Measurements from ENCODE around the gene ARAP2. TPM values are rescaled to one million over a fixed set of nuclear protein-coding genes. Genes with fewer than 3 reads are reported as not detected.

ARAP2 gene
- polyA plus RNA-seq, 4 donors: 5.2 to 7.7 (median 7.6) TPM

DNA sequence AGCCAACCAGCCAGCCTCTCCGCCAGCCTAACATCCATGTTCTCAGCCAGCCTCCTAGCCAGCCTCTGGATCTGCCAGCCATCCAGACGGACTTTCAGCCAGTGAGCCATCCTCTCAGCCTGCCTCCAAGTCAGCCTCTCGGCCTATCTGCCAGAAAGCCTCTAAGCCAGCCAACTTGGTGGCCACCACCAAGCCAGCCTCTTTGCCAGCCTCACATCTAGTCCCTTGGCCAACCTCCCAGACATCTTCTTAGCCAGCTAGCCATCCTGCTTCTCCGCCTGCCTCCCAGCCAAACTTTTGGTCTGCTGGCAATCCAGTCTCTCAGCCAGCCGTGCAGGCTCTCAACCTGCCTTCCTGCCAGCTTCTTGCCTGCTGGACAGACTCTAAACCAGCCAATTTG is 16.4 kb upstream of the ARAP2 start:
- DNase-seq (ENCODE audit: low read depth in 4 of 4, low spot score in 2 of 4): no peak

DNA sequence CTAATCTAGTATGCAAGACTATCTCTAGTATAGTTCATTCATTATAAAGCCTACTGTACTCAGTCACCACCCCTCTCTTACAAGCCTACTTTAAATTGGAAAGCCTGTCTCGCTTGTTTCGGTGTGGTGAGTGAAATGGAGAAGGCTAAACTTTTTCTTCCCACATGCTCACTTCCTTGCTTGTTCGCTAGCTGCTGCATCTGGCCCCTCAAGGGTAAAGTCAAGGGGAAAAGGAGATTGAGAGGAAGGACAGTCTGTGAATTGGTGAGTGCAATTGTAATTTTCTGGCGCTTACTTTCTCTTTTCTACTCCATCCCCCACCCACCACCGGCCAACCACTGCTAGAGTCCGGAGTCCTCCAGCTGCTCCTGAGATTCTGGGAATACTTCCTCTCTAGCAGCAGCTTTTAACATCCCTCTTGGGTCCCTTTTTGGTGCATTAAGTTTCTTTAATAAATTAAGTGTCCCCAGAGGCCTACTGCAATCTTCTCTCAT is 12.1 kb upstream of the ARAP2 start:
- no peak for DNase-seq (ENCODE audit: low read depth in 4 of 4, low spot score in 2 of 4)

DNA sequence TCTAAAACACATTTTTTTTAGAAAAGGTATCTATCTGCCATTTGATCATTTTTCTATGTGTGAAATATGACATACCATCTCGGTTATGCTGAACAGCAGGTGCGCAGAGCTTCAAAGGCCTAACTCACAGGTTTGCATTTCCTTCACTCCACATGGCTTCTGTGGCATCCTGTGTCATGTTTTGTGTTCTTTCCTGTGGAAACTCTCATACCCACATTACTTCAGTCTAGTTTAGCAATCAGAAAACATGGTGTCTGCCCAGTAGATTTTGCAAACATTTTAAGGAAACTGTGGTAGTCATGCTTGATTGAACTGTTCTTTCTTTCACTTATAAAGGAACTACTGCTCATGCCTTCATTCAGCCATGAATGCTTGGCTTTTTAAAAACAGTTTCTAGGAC is 11.3 kb upstream of the ARAP2 start:
- no peak for DNase-seq (ENCODE audit: low read depth in 4 of 4, low spot score in 2 of 4)

DNA sequence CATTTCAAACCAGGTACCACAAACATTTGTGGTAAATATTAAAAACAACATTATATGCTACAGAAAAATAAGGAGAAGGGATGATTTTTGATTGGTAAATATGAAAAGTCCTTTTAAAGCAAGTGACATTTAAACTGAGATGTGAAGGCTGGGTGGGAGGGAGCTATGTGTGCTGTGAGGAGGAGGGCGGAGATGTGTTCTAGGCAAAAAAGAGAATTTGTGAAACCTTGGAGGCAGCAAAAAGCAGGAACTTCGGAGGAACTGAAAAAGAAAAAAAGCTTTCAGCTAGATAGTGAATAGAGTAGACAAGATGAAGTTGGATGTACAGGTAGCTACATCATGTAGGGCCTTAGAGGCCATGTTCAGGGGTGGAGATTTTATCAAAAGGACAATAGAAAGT is 10.1 kb upstream of the ARAP2 start:
- DNase-seq (ENCODE audit: low read depth in 4 of 4, low spot score in 2 of 4): no peak

DNA sequence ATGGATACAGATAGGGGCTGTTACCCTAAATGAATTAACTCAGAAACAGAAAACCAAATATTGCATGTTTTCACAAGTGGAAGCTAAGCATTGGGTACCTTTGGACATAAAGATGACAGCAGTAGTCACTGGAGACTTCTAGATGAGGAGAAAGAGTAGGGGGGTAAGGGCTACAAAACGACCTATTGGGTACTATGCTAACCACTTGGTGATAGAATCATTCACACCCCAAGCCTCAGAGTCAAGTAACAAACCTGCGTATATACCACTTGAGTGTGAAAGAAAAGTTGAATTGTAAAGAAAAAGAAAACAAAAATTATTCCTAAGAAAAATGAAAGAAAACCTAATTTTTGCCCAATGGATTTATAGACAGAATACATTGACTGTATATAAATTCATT is 7.7 kb upstream of the ARAP2 start:
- DNase-seq (ENCODE audit: low read depth in 4 of 4, low spot score in 2 of 4): no peak

DNA sequence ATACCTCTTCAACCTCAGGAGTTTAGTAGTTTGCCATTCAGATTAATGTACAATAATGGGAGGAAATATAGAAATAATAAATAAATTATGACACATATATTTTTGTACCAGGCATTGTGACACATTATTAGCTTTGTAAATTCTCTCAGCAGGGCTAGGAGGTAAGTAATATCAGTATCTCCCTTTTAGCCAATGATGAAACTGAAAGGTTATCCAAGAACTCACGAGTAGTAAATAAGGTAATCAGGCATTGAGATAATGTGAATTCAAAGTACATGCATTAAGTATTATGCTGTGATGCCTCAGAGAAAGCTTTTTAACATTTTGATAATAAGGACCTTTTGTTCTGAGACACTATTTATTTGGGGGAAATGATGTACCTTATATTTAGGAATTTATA is 5.3 kb upstream of the ARAP2 start:
- no peak for DNase-seq (ENCODE audit: low read depth in 4 of 4, low spot score in 2 of 4)

DNA sequence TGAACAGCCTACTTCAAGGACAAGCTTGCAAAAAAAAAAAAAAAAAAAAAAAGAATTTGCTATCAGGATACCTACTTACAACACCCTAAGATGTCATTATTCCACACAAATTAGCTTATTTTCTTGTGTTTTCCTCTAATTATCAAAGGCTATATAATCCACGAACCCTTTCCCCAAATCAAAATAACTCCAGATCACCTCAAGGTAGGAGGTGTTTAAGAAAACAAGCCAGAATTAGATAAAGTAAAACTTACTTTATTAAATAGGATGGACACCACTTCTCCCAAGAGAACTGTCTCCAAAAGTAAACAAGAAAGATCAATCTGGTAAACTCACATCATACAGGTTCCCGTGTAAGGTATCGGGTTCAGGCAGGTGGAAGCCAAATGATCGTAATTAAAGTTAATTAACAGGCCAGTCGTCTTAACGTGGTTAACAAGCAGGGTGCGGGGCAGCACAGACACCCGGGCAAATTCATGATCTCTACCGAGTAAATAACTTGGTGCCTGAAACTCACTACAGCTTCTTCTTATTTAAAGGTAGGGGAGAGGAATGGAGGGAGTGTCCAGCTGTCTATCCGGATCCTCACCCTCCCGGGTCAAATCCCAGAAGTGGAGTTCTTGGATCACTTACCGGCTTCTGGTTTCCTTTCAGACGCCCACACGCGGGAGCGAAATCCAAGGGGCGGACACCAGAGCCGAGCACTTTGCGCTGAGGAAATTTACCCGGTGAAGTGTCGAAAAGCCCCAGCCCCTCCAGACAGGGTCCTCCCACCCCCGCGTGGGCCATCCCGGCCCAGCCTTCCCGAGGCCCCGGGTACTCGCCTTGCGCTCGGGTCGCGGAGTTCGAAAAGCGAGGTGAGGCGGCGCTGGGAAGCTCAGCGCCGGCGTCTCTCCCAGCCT is 708 bp downstream of the ARAP2 start:
- peak in 2 of 4 donors; percentile 24 to 48 for DNase-seq (ENCODE audit: low read depth in 4 of 4, low spot score in 2 of 4)

DNA sequence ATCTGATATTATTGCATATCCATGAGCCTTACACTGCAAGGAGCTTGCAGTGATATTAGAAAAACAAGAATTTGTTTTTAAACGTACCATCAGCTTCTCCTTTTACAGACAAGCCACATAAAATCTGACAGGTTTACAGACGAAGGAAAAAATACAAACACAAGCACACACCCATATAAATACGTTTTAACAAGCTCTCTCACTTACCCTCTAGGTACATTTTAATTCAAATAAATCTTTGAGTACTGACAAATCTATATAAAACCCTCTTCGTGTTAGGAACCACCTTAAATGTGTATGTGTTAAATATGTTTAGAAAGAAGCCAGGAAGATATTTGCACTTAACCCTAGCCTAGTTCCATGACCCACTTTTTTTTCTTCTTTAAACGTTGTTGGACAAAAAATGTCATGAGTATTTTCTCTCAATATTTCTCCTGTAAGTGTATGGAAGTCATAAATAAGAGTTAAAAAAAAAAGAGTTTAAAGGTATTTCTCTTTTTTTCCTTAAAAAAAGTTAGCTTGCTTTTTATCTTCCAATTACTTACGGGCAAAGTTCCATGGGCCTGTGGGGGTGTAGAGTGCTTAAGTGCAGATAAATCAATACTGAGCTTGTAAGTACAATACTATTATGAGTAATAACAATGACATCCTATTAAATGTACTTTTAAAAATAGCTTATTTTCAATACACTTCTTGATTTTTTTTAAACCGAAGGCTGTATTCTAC is 1.5 kb downstream of the ARAP2 start:
- DNase-seq (ENCODE audit: low read depth in 4 of 4, low spot score in 2 of 4): peak in 1 of 4 donors; percentile 9

DNA sequence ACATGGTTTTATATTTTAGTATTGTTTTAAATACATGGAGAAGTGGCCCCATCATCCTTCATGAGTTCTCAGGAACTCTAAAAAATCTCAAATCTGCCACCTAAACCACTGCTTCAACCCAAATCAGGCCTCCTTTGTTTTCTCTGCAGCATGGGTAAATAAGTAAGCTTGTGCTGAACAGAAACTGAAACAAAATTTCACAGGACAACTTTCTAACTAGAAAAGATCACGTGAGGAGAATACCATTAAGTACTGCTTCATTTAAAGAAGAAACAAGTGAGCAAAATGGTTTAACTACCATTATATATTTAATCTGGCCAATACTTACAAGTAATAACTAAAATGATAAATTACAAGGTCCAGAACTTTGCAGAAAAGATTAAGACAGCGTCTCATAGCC is 2.5 kb downstream of the ARAP2 start:
- DNase-seq (ENCODE audit: low read depth in 4 of 4, low spot score in 2 of 4): no peak

DNA sequence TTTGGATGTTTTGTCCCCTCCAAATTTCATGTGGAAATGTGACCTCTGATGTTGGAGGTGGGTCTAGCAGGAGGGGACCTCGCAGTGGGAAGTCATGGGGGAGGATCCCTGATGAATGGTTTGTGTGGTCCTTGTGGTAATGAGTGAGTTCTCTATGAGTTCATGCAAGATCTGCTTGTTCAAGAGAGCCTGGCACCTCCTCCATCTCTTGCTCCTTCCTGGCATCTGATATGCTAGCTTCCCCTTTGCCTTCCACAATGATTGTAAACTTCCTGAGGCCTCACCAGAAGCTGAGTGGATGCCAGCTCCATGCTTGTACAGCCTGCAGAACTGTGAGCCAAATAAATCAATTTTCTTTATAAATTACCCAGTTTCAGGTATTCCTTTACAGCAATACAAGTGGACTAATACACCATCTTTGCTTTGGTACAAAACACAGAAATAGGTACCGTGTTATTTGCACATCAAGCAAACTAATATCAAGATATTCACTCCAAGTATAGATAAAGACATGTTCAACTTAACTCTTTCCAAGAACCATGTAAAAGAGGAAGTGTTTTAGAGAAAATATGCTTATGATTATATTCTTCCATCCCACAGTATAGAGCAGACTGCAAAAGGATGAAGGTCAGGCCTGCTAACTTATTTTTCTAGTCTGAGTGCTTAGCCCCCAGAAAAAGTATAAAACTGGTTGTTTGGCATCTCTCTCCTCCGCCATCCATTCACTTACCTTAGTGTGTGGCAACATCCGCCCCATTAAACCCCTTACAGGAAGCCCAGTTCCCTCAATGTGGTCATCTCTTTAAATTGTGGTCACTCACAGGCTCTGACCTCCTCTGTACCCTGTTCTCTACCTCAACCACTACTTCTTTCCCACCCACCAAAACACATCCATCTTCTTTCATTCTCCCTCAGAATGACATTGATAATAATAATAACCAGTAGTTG is 6.7 kb downstream of the ARAP2 start:
- DNase-seq (ENCODE audit: low read depth in 4 of 4, low spot score in 2 of 4): no peak

DNA sequence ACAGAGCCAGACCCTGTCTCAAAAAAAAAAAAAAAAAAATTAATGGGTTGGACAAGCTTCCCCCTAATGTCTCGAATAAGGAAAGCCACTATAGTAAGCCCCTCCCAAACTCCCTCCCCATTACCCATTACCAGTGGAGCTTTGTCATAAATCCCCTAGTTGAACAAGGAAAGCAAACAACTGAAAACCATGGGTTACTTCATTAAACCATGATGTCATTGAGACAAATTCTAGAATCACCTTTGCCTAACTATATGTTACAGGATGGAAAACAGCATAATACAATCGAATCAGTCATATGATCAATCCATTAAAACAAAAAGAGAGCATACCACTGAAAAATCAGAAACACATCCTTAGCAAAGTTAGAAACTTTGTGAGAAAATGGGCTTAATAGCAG is 8.2 kb downstream of the ARAP2 start:
- DNase-seq (ENCODE audit: low read depth in 4 of 4, low spot score in 2 of 4): no peak

DNA sequence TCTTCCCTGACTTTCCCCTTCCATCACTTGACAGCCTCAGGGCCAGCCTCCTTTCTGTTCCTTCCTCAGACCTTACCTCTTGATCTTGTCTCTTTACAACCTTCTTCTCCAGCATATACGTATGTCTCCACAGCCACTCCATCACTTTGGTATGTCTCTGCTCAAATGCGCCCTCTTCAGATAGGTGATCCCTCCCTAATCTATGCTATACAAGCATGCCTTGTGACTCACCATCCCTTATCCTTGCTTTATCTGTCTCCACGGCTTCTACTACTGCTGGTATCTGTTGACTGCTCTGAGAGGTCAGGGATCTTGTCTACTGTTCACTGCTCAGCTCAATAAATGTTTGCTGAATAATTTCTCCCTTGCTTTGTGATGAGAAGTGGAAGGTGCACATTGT is 9.0 kb downstream of the ARAP2 start:
- DNase-seq (ENCODE audit: low read depth in 4 of 4, low spot score in 2 of 4): no peak

DNA sequence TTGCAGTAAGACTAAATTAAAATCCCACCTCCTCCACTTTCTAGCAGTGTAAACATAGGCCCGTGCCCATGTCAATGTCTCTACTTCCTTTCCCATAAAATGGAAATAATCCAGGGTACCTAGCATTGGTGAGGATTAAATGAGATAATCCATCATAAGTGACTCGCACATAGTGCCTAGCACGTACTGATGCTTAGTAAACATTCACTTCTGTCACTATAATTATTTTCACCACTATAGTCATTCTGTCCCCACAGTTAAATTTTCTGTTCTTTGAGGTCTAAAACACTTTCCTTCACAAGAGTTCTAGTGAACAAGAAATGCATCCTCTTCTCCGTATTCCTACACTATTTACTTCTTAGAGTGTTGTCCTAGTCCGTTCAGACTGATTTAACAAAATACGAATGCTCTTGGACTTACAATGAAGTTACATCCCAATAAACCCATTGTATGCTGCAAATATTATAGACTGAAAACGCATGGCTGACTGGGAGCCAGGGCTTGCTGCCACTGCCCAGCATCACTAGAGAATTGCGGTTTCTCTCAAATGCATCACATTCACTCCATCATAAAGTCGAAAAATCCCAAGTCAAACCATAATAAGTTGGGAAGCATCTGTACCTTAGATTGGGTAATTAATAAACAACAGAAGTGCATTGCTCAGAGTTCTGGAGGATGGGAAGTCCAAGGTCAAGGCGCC is 10.6 kb downstream of the ARAP2 start:
- no peak for DNase-seq (ENCODE audit: low read depth in 4 of 4, low spot score in 2 of 4)

DNA sequence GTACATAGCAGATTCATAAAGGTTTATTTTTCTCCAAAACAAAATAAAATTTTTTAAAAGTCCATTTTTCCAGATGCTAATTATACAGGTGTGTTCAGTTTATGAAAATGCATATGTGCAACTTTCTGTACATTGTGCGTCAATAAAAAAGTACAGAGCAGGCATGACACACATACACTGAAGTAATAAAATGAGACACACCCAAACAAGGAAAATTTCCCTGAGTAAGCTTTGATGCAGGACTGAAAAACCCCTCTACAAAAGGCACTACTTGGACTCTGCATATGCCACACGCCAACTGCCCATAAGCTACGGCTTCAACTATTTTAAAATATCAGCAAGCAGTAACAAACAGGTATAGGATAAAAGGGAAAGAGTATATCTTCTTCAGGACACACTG is 13.8 kb downstream of the ARAP2 start:
- DNase-seq (ENCODE audit: low read depth in 4 of 4, low spot score in 2 of 4): no peak

DNA sequence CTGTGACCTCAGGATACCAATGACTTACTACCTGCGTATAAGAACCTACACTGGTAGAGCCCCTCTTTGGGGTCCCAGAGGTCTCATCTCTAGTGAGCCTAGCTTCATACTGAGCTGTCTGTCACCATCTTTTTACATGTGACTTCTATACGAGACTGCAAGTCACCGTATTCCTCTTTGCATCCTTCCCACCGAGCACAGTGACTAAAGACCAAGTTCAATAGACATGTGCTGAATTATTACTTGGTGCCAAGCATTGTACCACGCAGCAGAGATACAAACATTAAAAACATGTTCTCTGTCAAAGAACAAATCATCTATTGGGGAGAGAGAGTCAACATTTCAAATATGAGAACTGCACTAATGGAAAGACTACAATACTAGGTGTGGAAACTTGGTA is 16.4 kb downstream of the ARAP2 start:
- no peak for DNase-seq (ENCODE audit: low read depth in 4 of 4, low spot score in 2 of 4)

DNA sequence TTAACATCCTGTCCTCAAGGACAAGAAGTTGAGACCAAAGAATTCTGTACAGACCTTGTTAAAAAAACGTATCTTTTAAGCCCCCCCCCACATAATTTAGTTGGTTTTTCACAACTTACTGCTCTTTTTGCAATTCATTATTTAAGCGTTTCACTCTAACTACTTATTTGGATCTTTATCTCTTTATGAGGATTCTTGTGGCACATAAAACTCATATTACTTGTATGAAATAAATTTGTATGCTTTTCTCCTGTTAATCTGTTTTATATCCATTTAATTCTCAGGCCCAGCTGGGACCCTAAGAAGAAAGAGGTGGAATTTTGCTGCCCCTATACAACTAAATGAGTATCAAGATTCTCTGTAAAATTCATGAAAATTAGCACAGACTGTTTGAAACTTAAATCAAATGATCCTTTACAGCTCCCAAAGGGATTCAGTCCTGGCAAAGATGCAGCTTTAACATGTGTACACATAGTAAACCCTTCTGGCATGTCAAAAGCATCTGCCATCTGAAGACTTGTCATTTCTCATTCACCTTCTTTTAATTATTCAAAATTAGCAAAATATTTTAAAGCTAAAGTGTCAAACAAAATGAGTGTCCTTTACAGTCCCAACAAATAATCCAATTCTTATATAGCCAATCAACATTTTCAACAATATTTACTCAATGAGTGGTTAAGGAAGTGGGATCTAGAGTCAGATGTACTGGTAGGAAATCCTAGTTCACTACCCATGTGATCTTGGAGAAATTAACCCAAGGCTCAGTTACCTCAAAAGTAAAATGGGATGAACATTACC is 17.7 kb downstream of the ARAP2 start:
- DNase-seq (ENCODE audit: low read depth in 4 of 4, low spot score in 2 of 4): no peak

DNA sequence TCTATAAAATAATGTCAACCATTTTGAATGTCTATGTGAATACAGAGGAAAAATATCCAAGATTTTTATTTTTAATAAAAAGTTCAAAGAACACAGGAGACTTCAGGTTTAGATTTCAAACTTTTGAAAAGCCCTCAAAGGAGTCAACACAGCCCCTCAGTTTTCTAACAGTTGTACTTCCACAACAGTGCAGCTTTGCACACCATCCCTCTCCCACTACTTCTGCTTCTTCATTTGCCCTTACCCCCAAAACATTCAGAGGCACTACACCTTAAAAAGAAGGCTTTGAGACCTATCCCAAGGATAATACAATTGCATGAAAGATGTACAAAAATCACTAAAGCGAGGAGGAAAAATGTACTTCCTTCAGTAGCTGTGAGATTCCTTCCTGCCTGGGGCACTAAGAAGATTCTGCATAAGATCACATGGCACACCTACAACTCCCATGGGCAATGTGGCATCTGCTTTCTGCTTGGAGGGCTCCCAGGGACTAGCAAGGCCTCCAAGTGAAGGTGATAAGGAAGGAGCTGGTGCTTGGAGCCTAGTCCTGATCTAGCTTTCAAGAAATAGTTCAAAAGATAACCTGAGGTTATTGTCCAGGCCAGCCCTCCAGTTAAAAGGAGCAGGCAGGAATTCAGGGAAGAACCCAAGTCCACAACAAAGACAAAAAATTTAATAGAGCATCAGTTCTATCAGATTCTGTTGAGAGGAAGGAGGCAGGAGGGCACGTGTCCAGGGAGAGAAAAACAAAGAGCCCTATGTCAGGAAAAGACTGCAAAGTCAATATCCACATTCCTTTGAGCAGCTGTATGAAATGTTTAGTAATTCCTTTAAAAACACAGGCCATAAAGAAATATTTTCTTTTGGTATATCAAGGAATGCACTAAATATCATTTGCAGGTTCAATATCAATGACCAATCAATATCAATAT is 19.1 kb downstream of the ARAP2 start:
- no peak for DNase-seq (ENCODE audit: low read depth in 4 of 4, low spot score in 2 of 4)

DNA sequence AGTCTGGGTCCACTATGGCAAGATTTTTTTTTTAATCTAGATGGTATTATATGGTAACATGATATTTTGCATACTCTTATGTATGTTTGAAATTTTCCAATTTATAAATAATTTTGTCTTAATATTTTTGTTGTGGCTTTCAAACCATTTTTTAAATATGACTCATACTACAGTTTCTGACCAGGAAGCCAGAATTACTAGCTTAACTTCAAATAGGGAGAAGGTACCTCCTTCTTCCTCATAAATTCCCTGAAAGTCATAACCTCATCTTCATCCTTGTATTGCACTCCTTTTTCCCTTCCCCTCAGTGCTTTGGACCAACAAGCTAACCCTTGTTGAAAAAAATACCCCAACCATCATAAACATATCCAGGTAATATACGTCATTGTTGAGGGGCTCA is 21.6 kb downstream of the ARAP2 start:
- DNase-seq (ENCODE audit: low read depth in 4 of 4, low spot score in 2 of 4): no peak

Measured in left renal cortex interstitium (tissue), 4 donors.